Karpas-422 (cell line): ENCODE data around the gene MEIOSIN. TPM values are rescaled to one million over a fixed set of nuclear protein-coding genes. Genes with fewer than 3 reads are reported as not detected.
"Not testable (repeated sequence)": the region's sequence is repeated elsewhere in the genome, so short reads cannot be mapped to it uniquely, and the experiment has no call there.

ENCODE experiments used
- DNase-seq: peaks from one replicate; pipeline ENCODE4 v3.0.0-alpha.2; 2015
- H2AFZ ChIP-seq: fragments of 200-600 bp; sonication (generic); 2 replicates; pipeline ENCODE4 v1.6.1; 2014; ENCODE audit warnings: antibody characterized with exemption, low read length, mixed read lengths
- H3K27ac ChIP-seq: fragments of 200-600 bp; sonication (generic); 2 replicates; pipeline ENCODE4 v1.5.1; 2014; ENCODE audit warnings: mild to moderate bottlenecking, low read length, moderate library complexity
- H3K27me3 ChIP-seq: fragments of 200-600 bp; sonication (generic); 2 replicates; pipeline ENCODE4 v1.6.1; 2014; ENCODE audit warnings: low read length, mixed read lengths
- H3K36me3 ChIP-seq: fragments of 200-600 bp; sonication (generic); 2 replicates; pipeline ENCODE4 v1.6.1; 2014; ENCODE audit warnings: low read length, mixed read lengths; ENCODE audit not compliant: insufficient read depth
- H3K4me1 ChIP-seq: fragments of 200-600 bp; sonication (generic); 2 replicates; pipeline ENCODE4 v1.6.1; 2014; ENCODE audit warnings: mild to moderate bottlenecking, low read length, mixed read lengths
- H3K4me2 ChIP-seq: fragments of 200-600 bp; sonication (generic); 2 replicates; pipeline ENCODE4 v1.6.1; 2014; ENCODE audit warnings: low read length, low read depth, mild to moderate bottlenecking; ENCODE audit not compliant: poor library complexity, severe bottlenecking
- H3K4me3 ChIP-seq: fragments of 200-600 bp; sonication (generic); 2 replicates; pipeline ENCODE4 v1.5.1; 2014; ENCODE audit warnings: mild to moderate bottlenecking, antibody characterized with exemption, low read length, mixed read lengths
- H3K79me2 ChIP-seq: fragments of 200-600 bp; sonication (generic); 2 replicates; pipeline ENCODE4 v1.6.1; 2014; ENCODE audit warnings: mild to moderate bottlenecking, low read length, mixed read lengths
- H3K9ac ChIP-seq: fragments of 200-600 bp; sonication (generic); 2 replicates; pipeline ENCODE4 v1.6.0; 2014; ENCODE audit warnings: low read length
- H3K9me2 ChIP-seq: fragments of 200-600 bp; sonication (generic), shearing (Covaris generic); replicated peaks from 2 replicates; pipeline ENCODE4 v1.6.0; 2014; ENCODE audit warnings: mild to moderate bottlenecking, low read length, moderate library complexity; ENCODE audit not compliant: insufficient read depth
- H3K9me3 ChIP-seq: fragments of 300-700, 200-600 bp; sonication (generic); 2 replicates; pipeline ENCODE4 v1.6.1; 2014; ENCODE audit warnings: low read length, mixed read lengths
- H4K20me1 ChIP-seq: fragments of 200-600 bp; sonication (generic); 2 replicates; pipeline ENCODE4 v1.6.1; 2014; ENCODE audit warnings: mild to moderate bottlenecking, antibody characterized with exemption, low read length, low read depth; ENCODE audit not compliant: insufficient read depth
- total RNA-seq: library from RNA; depleted of rRNA; stranded (reverse); fragments of >200 nt; shearing (Covaris generic); gene quantifications from 2 replicates; pipeline ENCODE4 v1.2.3, GENCODE V29; 2014; ENCODE audit warnings: low replicate concordance

The MEIOSIN gene
- total RNA-seq, 1 experiment from 2014 or later: not detected

GRCh38 chr19:45791744-45792469 lies 58.7 kb downstream of the MEIOSIN start:
- H3K79me2 ChIP-seq: peaks cover 27% of the 10 kb centered on the region
- peaks cover 20% of the 10 kb centered on the region for H3K4me1 ChIP-seq
- no peak overlapping the region for H2AFZ ChIP-seq
- H3K4me3 ChIP-seq: peak overlapping the region; percentile 91
- H3K27ac ChIP-seq: peak overlapping the region; percentile 64
- H3K36me3 ChIP-seq: peaks cover 12% of the 10 kb centered on the region; the same call in 1 of the 2 replicates
- 0 out of 2 replicates have a peak, but pooled peaks cover 8% of the 10 kb centered on the region for H4K20me1 ChIP-seq
- peak overlapping the region; percentile 93 for H3K9ac ChIP-seq
- peak overlapping the region; percentile 87 for H3K4me2 ChIP-seq
- H3K9me3 ChIP-seq: no peaks in the 10 kb centered on the region
- H3K27me3 ChIP-seq: no peaks in the 10 kb centered on the region
- no peaks in the 10 kb centered on the region for H3K9me2 ChIP-seq
- peak; percentile 70 for DNase-seq

GRCh38 chr19:45792470-45793177 lies 59.4 kb downstream of the MEIOSIN start, which contains the start of gene DMWD:
Gene DMWD, minus strand, starts transcription at chr19:45792845. Its CDS starts 89 bp downstream, at chr19:45792756.
- Histone ChIP-seq H2AFZ (no peak within 1 kb of the TSS), H3K27ac (peak within 1 kb of the TSS; percentile 64), H3K4me1 (peaks cover 20% of the 10 kb centered on the region), H3K4me2 (peak within 1 kb of the TSS; percentile 87), H4K20me1 (0 out of 2 replicates have a peak, but pooled peaks cover 8% of the 10 kb centered on the region), H3K27me3 (no peaks in the 10 kb centered on the region), H3K9me3 (no peaks in the 10 kb centered on the region), H3K79me2 (peaks cover 27% of the 10 kb centered on the region), H3K9me2 (no peaks in the 10 kb centered on the region), H3K4me3 (peak within 1 kb of the TSS; percentile 91), H3K36me3 (peaks cover 12% of the 10 kb centered on the region; the same call in 1 of the 2 replicates), H3K9ac (peak within 1 kb of the TSS; percentile 93)
- DNase-seq: peak; percentile 99

GRCh38 chr19:45793178-45793564 lies 59.9 kb downstream of the MEIOSIN start:
- Histone ChIP-seq H4K20me1 (0 out of 2 replicates have a peak, but pooled peaks cover 8% of the 10 kb centered on the region), H3K4me1 (peaks cover 20% of the 10 kb centered on the region), H3K27ac (no peak overlapping the region), H3K27me3 (no peaks in the 10 kb centered on the region), H3K9me2 (no peaks in the 10 kb centered on the region), H3K9me3 (no peaks in the 10 kb centered on the region), H3K9ac (no peak overlapping the region), H3K79me2 (peaks cover 27% of the 10 kb centered on the region), H3K4me2 (no peak overlapping the region), H3K4me3 (peak overlapping the region; percentile 36; the same call in 1 of the 2 replicates), H2AFZ (no peak overlapping the region), H3K36me3 (peaks cover 12% of the 10 kb centered on the region; the same call in 1 of the 2 replicates)
- DNase-seq: no peak

- peaks cover 20% of the 10 kb centered on the region for H3K4me1 ChIP-seq
These were observed 60.6 kb downstream of the MEIOSIN start for GRCh38 chr19:45793876-45794275.

GRCh38 chr19:45794627-45795026 lies 61.4 kb downstream of the MEIOSIN start:
- H3K9me3 ChIP-seq: no peaks in the 10 kb centered on the region
- H3K4me1 ChIP-seq: peaks cover 20% of the 10 kb centered on the region
- H3K27me3 ChIP-seq: no peaks in the 10 kb centered on the region
- no peaks in the 10 kb centered on the region for H3K9me2 ChIP-seq
- H3K79me2 ChIP-seq: peaks cover 20% of the 10 kb centered on the region
- no peak overlapping the region for H3K27ac ChIP-seq
- DNase-seq: no peak
- no peak overlapping the region for H3K4me3 ChIP-seq
- 0 out of 2 replicates have a peak, but pooled peaks cover 8% of the 10 kb centered on the region for H4K20me1 ChIP-seq
- no peak overlapping the region for H3K9ac ChIP-seq
- H3K4me2 ChIP-seq: no peak overlapping the region
- peaks cover 4% of the 10 kb centered on the region; the same call in 1 of the 2 replicates for H3K36me3 ChIP-seq
- H2AFZ ChIP-seq: no peak overlapping the region

More at GRCh38 chr19:45793876-45794275, 60.6 kb downstream of the MEIOSIN start:
- Histone ChIP-seq H3K4me3 (no peak overlapping the region), H3K27me3 (no peaks in the 10 kb centered on the region), H3K9ac (no peak overlapping the region), H3K27ac (no peak overlapping the region), H3K9me2 (no peaks in the 10 kb centered on the region), H2AFZ (no peak overlapping the region), H3K36me3 (peaks cover 11% of the 10 kb centered on the region; the same call in 1 of the 2 replicates), H3K9me3 (no peaks in the 10 kb centered on the region), H4K20me1 (0 out of 2 replicates have a peak, but pooled peaks cover 8% of the 10 kb centered on the region), H3K79me2 (peaks cover 27% of the 10 kb centered on the region), H3K4me2 (no peak overlapping the region)
- DNase-seq: no peak

- Histone ChIP-seq H2AFZ (no peak overlapping the region), H3K79me2 (no peaks in the 10 kb centered on the region), H3K4me3 (no peak overlapping the region), H3K36me3 (no peaks in the 10 kb centered on the region), H3K9ac (no peak overlapping the region), H3K4me2 (no peak overlapping the region), H3K27ac (no peak overlapping the region), H4K20me1 (no peaks in the 10 kb centered on the region), H3K4me1 (no peaks in the 10 kb centered on the region; the same call in 1 of the 2 replicates), H3K27me3 (no peaks in the 10 kb centered on the region), H3K9me3 (no peaks in the 10 kb centered on the region), H3K9me2 (no peaks in the 10 kb centered on the region)
- DNase-seq: peak; percentile 79
These were observed 65.8 kb downstream of the MEIOSIN start for GRCh38 chr19:45798995-45799517.

- H3K4me2 ChIP-seq: not testable (repeated sequence)
These were observed 66.3 kb downstream of the MEIOSIN start for GRCh38 chr19:45799541-45799940.

More at GRCh38 chr19:45799541-45799940, 66.3 kb downstream of the MEIOSIN start:
- not testable (repeated sequence) for H3K27me3 ChIP-seq, H4K20me1 ChIP-seq, H3K4me3 ChIP-seq, H3K9me2 ChIP-seq, H3K79me2 ChIP-seq, H3K36me3 ChIP-seq, H3K9ac ChIP-seq, H2AFZ ChIP-seq, DNase-seq, H3K4me1 ChIP-seq, H3K9me3 ChIP-seq, H3K27ac ChIP-seq
